GM19035 (cell line): Measurements from ENCODE around the gene SLC51A.
A peak's percentile ranks its signal among the peaks of the same experiment; 100 is the strongest.
"Not testable (repeated sequence)": the region's sequence is repeated elsewhere in the genome, so short reads cannot be mapped to it uniquely, and the experiment has no call there.

Experiments used
- ATAC-seq: cut with Tn5 transposase; IDR thresholded peaks from one replicate; pipeline ENCODE4 v1.9.1; 2021; ENCODE audit not compliant: unreplicated experiment

SLC51A gene

DNA sequence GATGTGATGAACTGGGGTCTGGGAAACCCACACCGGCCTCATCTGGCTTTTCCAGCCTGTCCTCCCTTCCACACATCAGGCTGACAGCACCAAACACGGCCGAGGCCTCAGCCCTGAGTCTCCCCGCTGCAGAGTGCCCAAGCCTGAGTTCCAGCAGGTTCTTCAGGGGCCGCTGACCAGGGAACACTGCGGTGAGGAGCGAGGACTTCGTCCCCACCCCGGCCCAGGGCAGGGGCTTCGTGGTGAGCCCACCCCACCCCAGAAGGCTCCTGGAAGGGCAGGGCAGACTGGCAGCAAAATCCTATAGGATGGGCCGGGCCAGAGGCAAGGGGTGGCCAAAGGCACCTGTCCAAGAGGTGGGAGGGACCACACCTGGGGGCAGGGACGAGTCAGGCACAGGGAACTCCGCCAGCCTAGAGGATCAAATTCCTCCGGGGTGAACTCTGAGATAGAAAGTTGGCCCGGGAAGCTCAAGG, at the start of gene SLC51A:
Gene SLC51A, plus strand, starts transcription at position 446 of the 476 bp plus-strand sequence. CDS start 179 bp downstream, outside the sequence.
- no peak for ATAC-seq

- no peak for ATAC-seq
Measured at GRCh38 chr3:196166741-196167140, 49.6 kb upstream of the SLC51A start.

DNA sequence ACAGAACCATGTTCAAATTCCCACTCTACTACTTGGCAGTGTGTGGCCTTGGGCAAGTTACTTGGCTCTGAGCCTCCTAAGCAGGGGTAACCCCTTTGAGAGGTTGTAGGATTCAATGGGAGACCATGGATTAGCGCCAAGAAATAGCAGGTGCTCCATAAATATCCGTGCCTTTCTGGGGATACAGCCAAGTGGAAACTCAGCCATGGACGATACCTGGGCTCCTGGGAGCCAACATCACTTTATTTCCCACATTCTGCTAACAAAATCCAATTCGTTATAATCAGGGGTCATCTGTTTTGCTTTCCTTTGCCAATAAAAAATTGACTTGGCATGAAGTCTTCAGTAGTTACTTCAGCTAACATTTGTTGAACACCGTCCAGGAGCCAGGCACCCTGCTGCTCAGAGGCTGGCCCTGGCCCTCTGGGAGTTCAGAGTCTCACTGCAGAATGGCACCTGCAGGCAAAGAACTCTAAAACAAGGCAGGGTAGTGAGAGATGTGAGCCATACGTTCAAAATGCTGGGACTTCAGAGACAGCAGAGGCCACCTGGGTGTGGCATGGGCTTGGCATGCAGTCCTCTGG, 47.4 kb upstream of the SLC51A start:
- ATAC-seq = no peak

- ATAC-seq = no peak
Measured at GRCh38 chr3:196169836-196170240, 46.5 kb upstream of the SLC51A start.

DNA sequence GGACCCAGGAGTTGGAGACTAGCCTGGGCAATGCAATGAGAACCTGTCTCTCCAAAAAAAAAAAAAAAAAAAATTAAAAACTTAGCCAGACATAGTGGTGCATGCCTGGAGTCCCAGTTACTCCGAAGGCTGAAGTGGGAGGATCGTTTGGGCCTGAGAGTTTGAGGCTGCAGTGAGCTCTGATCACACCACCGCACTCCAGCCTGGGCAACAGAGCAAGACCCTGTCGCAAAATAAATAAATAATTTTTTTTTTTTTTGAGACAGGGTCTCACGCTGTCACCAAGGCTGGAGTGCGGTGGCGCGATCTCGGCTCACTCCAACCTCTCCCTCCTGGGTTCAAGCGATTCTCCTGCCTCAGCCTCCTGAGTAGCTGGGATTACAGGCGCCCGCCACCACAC, 46.0 kb upstream of the SLC51A start:
- ATAC-seq = not testable (repeated sequence)

DNA sequence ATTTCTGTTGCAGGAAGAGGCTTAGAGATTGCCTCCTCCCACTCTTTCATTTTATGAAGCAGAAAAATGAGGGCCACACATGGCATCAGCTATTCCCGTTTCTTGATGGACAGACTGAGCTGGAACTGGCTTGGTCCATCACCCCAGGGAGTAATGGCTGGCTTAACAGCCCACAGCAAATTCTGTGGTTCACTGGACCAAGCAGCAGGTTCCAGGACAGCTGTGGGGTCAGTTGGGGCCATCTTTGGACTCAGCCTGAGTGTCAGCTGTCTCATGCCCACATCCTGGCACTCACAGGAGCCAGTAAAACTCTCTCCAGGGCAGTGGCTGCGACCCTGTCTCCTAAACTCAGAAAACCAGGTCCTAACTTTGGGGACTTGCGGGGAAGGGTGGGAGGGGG, 41.7 kb upstream of the SLC51A start:
- ATAC-seq = no peak

DNA sequence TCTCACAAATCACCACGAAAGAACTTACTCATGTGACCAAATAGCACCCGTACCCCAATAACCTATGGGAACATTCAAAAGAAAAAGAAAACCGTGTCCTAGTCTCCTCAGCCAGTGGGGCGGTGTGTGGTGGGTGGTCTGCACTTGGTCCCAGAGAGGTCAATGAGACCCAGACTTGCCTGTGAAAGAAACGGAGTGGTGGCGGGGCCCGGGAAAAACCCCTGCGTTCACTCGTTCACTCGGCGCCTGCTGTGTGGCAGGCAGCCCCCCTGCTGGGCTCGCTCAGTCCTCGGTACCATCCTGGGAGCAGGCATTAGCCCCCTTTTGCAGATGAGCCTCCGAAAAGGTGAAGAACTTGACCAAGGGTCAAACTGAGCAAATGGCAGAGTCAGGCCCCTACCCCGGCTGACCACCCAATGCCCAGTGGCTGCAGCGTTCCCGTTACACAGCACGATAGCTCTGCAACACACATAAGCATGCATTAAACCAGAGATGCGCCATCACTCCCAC, 41.2 kb upstream of the SLC51A start:
- no peak for ATAC-seq

- no peak for ATAC-seq
Measured at GRCh38 chr3:196175722-196176121, 40.6 kb upstream of the SLC51A start.

GRCh38 chr3:196177567-196177966, 38.8 kb upstream of the SLC51A start:
- ATAC-seq = no peak

- ATAC-seq = no peak
Measured at GRCh38 chr3:196177967-196178366, 38.4 kb upstream of the SLC51A start.

- no peak for ATAC-seq
Measured at GRCh38 chr3:196178993-196179379, 37.3 kb upstream of the SLC51A start.

- ATAC-seq = peak; percentile 63
Measured at GRCh38 chr3:196179380-196180308, 36.7 kb upstream of the SLC51A start.

GRCh38 chr3:196180346-196180745, 36.0 kb upstream of the SLC51A start:
- ATAC-seq = no peak

GRCh38 chr3:196181127-196181546, 35.2 kb upstream of the SLC51A start:
- no peak for ATAC-seq

DNA sequence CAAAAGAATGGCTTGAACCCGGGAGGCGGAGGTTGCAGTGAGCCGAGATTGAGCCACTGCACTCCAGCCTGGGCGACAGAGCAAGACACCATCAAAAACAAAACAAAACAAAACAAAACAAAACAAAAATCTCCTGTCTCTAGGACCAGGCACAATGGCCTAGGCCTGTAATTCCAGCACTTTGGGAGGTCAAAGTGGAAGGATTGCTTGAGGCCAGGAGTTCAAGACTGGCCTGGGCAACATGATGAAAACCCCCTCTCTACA, 32.2 kb upstream of the SLC51A start:
- not testable (repeated sequence) for ATAC-seq

DNA sequence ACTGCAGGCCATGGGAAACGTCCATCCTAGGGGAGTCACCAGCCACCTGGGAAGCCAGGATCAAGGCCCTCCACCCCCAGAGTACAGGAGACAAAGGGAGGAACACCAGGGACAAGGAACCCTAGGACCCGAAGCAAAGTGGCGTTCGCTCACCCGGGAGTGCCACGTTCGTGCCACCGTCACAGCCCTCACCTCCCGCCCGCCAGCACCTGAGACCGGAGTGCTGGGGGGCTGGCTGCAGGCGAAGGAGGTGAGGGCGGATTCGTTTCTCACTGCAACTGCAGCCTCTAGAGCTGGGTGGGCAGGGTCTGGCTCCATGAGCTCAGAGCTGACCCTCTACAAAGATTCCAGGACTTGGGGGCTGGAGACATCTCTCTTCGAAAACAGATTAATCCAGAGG, 31.5 kb upstream of the SLC51A start:
- ATAC-seq = no peak

DNA sequence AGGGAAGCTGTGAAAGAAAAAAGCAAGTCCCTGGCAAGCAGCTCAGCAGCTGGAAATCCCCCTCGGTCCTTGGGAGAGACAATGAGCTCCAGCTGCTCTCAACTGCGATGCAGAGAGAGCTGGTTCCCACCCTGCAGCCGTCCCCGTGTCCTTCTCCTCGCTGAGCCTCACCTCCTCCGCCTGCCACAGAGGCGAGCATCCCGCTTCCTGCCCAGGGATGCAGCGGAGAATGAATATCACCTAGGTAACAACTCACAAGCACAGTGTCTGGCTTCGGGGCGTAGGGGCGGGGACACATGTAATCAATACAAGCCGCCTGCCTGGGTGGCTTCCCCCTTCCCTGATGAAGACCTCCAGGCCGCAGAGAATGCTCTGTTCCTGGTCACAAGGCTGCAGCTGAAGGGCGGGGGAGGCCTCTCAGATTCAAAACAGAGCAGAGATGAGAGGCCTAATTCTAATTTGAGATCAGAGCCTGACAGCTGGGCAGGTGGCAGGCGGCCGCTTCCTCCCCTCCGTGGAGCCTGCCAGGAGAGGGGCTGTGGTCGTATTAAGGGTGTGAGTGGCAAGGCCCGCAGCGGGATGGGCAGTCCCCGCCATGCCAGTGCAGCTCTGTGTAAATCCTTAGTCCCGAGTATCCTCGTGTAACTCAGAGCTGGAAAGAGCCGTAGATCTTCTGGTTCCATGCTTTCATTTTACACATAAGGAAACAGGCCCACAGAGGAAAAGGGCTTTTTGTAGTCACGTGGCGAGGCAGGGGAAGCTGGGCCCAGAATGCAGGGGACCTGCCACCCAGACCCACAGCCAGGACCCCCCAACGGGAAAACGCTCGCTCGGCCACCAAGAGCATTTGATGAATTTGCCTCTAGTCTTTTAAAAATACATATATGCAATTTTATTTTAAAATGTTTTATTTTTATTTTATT, 29.4 kb upstream of the SLC51A start:
- peak; percentile 59 for ATAC-seq

GRCh38 chr3:196189566-196190347, 26.6 kb upstream of the SLC51A start:
- ATAC-seq = no peak

- ATAC-seq = peak; percentile 43
Measured at GRCh38 chr3:196192036-196192523, 24.3 kb upstream of the SLC51A start.

DNA sequence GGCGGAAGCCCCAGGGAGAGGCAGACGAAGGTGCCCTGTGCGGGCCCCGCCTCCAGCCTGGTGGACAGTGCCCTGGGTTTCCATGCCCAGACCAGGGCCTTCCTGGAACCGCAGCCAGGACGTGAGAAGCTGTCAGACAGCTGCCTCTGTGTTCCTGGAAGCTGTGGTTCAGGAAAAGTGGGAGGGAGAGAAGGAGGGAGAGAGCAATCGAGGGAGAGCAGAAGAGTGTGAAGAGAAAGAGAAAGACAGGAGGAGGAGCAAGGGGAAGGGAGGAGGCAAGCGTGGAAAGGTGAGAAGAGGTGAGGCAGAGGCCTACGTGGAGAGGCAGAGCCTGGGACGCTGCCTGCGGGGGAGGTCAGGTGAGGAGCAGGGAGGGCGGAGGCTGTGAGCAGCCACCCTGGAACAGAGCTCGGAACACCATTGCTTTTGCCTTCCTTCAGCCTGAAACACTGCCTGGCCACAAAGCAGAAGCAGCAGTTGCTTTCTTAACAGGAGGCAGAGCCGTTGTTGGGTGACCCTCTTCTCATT, 23.7 kb upstream of the SLC51A start:
- peak; percentile 42 for ATAC-seq
